DMS53 (cell line): Measurements from ENCODE around the gene ALG8.

Experiments
- DNase-seq: peaks from one replicate; lab custom pipeline; 2025; lab: John Stamatoyannopoulos, UW

Gene ALG8

GRCh38 chr11:78160557-78160956 lies 21.1 kb upstream of the ALG8 start:
- no peak for DNase-seq

GRCh38 chr11:78158987-78159652 lies 19.7 kb upstream of the ALG8 start:
- DNase-seq, result no peak

DNA sequence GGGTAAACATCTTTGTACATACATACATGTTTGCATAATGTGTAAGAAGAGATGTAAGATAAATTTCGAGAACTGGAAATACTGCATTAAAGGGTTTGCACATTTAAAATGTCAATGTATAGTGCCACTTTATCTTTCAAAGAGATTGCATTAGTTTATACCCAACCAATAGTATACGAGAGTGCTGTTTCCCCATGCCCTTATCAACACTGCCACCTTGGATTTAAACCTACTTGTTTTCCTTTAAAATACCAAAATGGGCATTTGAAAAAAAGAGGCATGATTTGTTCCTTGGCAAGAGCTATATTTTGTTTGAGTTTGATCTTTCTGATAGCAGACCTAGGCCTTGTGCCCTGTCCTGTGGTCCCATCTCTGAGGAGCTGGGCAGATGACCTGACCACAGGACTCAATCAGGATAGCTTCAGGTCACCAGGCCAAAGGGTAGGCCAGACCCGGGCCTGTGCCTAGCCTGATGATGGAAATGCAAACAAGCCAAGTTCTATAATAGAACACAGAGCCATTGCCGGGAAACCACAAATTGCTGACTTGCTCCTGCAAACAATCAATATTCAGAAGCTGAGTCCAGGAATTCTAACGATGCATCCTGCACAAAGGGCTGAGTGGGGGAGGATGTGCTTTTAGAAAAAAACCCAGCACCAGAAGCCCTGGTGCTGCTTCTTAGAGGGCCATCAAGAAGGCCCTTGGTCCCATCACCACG lies 16.9 kb upstream of the ALG8 start:
- no peak for DNase-seq

GRCh38 chr11:78151804-78152203 lies 12.4 kb upstream of the ALG8 start:
- no peak for DNase-seq

GRCh38 chr11:78150754-78151153 lies 11.3 kb upstream of the ALG8 start:
- DNase-seq, result no peak

DNA sequence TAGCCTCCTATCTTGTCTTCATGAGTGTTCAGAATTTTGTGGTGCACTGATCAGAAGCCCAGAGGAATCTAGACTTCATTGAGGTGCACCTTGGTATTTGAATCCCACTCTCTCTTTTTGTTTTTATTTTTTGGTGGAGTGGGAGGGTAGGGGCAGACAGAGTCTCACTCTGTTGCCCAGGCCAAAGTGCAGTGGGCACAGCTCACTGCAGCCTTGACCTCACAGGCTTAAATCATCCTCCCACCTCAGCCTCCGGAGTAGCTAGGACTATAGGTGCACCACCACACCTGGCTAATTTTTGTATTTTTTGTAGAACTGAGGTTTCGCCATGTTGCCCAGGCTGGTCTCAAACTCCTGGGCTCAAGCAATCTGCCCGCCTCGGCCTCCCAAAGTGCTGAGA lies 10.9 kb upstream of the ALG8 start:
- DNase-seq, result no peak

- peak; percentile 71 for DNase-seq
Observed at GRCh38 chr11:78149646-78150045, 10.2 kb upstream of the ALG8 start.

DNA sequence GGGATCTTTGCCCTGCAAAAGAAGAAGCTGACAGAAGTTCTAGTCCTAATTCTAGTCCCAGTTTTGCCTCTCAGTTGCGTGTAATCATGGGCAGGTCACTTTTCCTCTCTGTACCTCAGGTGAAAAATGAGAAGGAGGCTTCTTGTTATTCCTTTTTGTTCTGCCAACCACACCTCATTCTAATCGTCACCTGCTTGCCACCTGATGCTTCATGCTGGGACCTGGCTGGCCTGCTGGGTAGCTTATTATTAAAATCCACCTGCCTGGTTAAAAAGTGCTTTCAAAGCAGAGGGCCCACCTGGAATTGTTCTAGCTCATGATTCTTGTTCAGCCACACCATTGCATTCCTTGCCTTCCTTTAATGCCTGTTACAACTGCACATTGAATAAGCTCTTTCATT lies 8.4 kb upstream of the ALG8 start:
- no peak for DNase-seq

- no peak for DNase-seq
Observed at GRCh38 chr11:78145511-78146025, 6.1 kb upstream of the ALG8 start.

GRCh38 chr11:78140392-78141077 lies 1.1 kb upstream of the ALG8 start:
- peak; percentile 60 for DNase-seq

GRCh38 chr11:78138694-78139421 lies 568 bp downstream of the ALG8 start:
- DNase-seq, result peak; percentile 79

- DNase-seq, result no peak
Observed at GRCh38 chr11:78138291-78138690, 1.1 kb downstream of the ALG8 start.

DNA sequence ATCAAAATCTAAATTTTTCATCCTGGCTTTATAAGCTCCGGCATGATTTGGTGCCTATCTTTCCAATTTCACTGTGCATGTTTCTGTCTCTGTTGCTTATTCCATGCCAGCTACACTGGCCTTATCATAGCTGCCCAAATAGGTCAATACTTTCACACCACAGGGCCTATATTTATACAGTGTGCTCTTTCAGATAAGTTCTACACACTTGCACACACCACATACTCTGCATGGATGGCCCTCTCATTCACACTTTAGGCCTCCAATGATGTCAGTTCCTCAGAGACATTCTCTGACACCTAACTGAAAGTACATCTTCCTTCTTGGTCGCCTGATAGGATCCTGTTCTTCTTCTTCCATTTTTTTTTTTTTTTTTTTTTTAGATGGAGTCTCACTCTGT lies 7.0 kb downstream of the ALG8 start:
- no peak for DNase-seq

- DNase-seq, result no peak
Observed at GRCh38 chr11:78131956-78132355, 7.5 kb downstream of the ALG8 start.

DNA sequence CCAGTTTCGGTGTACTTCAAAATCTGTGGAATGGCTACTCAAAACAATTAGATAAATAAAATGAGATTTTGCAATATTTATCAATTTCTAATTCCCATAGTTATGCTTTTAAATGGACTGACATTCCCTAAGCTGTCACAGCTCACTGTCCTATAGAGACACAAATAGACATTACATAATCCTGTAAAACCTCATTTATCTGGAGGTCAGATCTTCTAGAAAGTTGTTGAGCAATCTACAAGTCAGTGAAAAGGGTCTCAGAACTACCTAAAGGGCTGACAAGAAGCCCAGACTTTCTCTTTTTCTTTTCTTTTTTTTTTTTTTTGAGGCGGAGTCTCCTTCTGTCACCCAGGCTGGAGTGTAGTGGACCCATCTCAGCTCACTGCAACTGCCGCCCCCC lies 12.0 kb downstream of the ALG8 start:
- DNase-seq, result no peak

GRCh38 chr11:78112582-78113275 lies 26.7 kb downstream of the ALG8 start:
- no peak for DNase-seq

DNA sequence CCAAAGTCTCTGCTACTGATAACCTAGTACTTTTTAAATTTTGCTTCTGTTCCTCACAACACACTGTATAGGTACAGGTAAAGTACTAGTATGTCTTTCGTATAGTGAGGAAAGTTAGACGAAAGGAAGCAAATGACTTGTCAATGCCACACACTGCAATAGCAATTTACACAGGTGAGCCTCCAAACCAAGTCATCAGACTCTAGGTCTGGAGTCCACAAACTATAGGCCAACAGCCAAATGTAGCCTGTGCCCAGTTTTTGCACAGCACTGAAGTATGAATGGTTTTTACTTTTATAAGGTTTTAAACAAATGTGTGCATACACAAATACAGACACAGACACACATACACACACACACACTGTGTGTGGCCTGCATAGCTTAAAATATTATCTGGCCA lies 28.1 kb downstream of the ALG8 start:
- DNase-seq, result no peak

- DNase-seq, result no peak
Observed at GRCh38 chr11:78110830-78111229, 28.6 kb downstream of the ALG8 start.

GRCh38 chr11:78110351-78110750 lies 29.1 kb downstream of the ALG8 start:
- no peak for DNase-seq

- no peak for DNase-seq
Observed at GRCh38 chr11:78109081-78110015, 30.1 kb downstream of the ALG8 start.
